Measurements from ENCODE around the gene ZSCAN5A.

ZSCAN5A gene

GRCh38 chr19:56174550-56174949 is 140.1 kb downstream of the ZSCAN5A start:
- no peak for DNase-seq (ENCODE audit: low read depth in 2 of 2)
- no peak overlapping the region for H3K4me3 ChIP-seq (replicated peaks in 1 of 2; ENCODE audit: low read depth in 2 of 2, low read length in 2 of 2)
- TF ChIP-seq CTCF (IDR thresholded peaks at IDR 0.05; ENCODE audit: low read depth, low read length) = no peak

- H3K4me3 ChIP-seq (replicated peaks in 1 of 2; ENCODE audit: low read depth in 2 of 2, low read length in 2 of 2) = no peak overlapping the region
- DNase-seq (ENCODE audit: low read depth in 2 of 2) = no peak
- TF ChIP-seq CTCF (IDR thresholded peaks at IDR 0.05; ENCODE audit: low read depth, low read length) = no peak
Measured at GRCh38 chr19:56174086-56174485, 140.6 kb downstream of the ZSCAN5A start.

All from cardiac fibroblast (primary cell).